ENCODE data around the gene GPATCH11. TPM values are rescaled to one million over a fixed set of nuclear protein-coding genes. Genes with fewer than 3 reads are reported as not detected.

GPATCH11 gene
- polyA plus RNA-seq, 1 donor (not counting 4 experiments of a cell fraction or from before 2014, with no cell fraction given): 4.9 TPM

- Histone ChIP-seq H3K4me3 (ENCODE audit: control insufficient read depth in 2 of 3, extremely low read depth in 1 of 3, insufficient read depth in 2 of 3, low read depth in 1 of 3, low read length in 3 of 3) (no peak overlapping the region), H3K9ac (ENCODE audit: control insufficient read depth, extremely low read depth, insufficient read depth, low read length) (no peak overlapping the region), H3K4me2 (ENCODE audit: control insufficient read depth, extremely low read depth, insufficient read depth, low read depth, low read length) (no peak overlapping the region), H3K27ac (ENCODE audit: control insufficient read depth, insufficient read depth, low read length) (no peak overlapping the region), H4K20me1 (ENCODE audit: control insufficient read depth, extremely low read depth, insufficient read depth, low read length) (no peaks in the 10 kb centered on the region), H3K9me1 (ENCODE audit: control insufficient read depth, extremely low read depth, insufficient read depth, low read length) (no peaks in the 10 kb centered on the region), H3K9me3 (ENCODE audit: control insufficient read depth, low read depth, low read length) (no peaks in the 10 kb centered on the region), H3K79me2 (ENCODE audit: control insufficient read depth, insufficient read depth, low read length) (no peaks in the 10 kb centered on the region), H3K27me3 (ENCODE audit: control insufficient read depth, extremely low read depth, insufficient read depth, low read length) (no peaks in the 10 kb centered on the region), H2AFZ (ENCODE audit: control insufficient read depth, low read length) (no peak overlapping the region), H3K4me1 (ENCODE audit: control insufficient read depth, extremely low read depth, insufficient read depth, low read length) (peaks cover 3% of the 10 kb centered on the region), H3K36me3 (ENCODE audit: control insufficient read depth in 2 of 2, extremely low read depth in 1 of 2, insufficient read depth in 2 of 2, low read length in 2 of 2) (peaks cover 16 to 23% of the 10 kb centered on the region in 2 experiments)
- no peak for TF ChIP-seq EZH2 (IDR thresholded peaks at IDR 0.05; ENCODE audit: low read length)
- no peak for TF ChIP-seq CTCF (optimal IDR thresholded peaks at IDR 0.05 in 1 of 3, IDR thresholded peaks at IDR 0.05 in 1 of 3, conservative IDR thresholded peaks at IDR 0.05 in 1 of 3; ENCODE audit: extremely low read depth in 1 of 3, insufficient read depth in 2 of 3, low read length in 3 of 3)
- dilution Hi-C loops (cut with MboI; ENCODE audit: extremely low pct_ligation_motif_present, low sequenced_read_pairs): no loop called here
- FAIRE-seq (no peak), DNase-seq (ENCODE audit: low read depth, low spot score) (no peak)
Measured at GRCh38 chr2:37104178-37104577, 19.9 kb downstream of the GPATCH11 start.

DNA sequence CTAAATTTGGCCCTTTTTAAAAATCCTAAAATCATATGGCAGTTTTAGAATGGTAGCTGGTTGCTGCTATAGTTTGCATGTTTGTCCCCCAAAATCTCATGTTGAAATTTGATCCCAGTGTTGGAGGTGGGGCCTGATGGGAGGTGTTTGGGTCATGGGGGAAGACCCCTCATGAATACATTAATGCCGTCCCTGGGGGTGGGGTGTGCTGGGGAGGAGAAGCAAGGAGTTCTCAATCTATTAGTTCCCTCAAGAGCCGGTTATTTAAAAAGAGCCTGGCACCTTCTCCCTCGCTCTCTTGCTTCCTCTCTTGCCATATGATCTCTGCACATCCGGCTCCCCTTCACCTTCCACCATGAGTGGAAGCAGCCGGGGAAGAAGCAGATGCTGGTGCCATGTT, 20.8 kb downstream of the GPATCH11 start:
- no peak overlapping the region for H3K9ac ChIP-seq (ENCODE audit: control insufficient read depth, extremely low read depth, insufficient read depth, low read length)
- DNase-seq (ENCODE audit: low read depth, low spot score) (no peak), FAIRE-seq (no peak)
- no peaks in the 10 kb centered on the region for H4K20me1 ChIP-seq (ENCODE audit: control insufficient read depth, extremely low read depth, insufficient read depth, low read length)
- no peak for TF ChIP-seq CTCF (optimal IDR thresholded peaks at IDR 0.05 in 1 of 3, IDR thresholded peaks at IDR 0.05 in 1 of 3, conservative IDR thresholded peaks at IDR 0.05 in 1 of 3; ENCODE audit: extremely low read depth in 1 of 3, insufficient read depth in 2 of 3, low read length in 3 of 3)
- TF ChIP-seq EZH2 (IDR thresholded peaks at IDR 0.05; ENCODE audit: low read length): no peak
- no peaks in the 10 kb centered on the region for H3K27me3 ChIP-seq (ENCODE audit: control insufficient read depth, extremely low read depth, insufficient read depth, low read length)
- H3K4me2 ChIP-seq (ENCODE audit: control insufficient read depth, extremely low read depth, insufficient read depth, low read depth, low read length): no peak overlapping the region
- no peaks in the 10 kb centered on the region for H3K9me1 ChIP-seq (ENCODE audit: control insufficient read depth, extremely low read depth, insufficient read depth, low read length)
- no peak overlapping the region for H3K4me3 ChIP-seq (ENCODE audit: control insufficient read depth in 2 of 3, extremely low read depth in 1 of 3, insufficient read depth in 2 of 3, low read depth in 1 of 3, low read length in 3 of 3)
- H3K4me1 ChIP-seq (ENCODE audit: control insufficient read depth, extremely low read depth, insufficient read depth, low read length): peaks cover 11% of the 10 kb centered on the region
- no peak overlapping the region for H2AFZ ChIP-seq (ENCODE audit: control insufficient read depth, low read length)
- H3K9me3 ChIP-seq (ENCODE audit: control insufficient read depth, low read depth, low read length): no peaks in the 10 kb centered on the region
- peaks cover 16 to 24% of the 10 kb centered on the region in 2 experiments for H3K36me3 ChIP-seq (ENCODE audit: control insufficient read depth in 2 of 2, extremely low read depth in 1 of 2, insufficient read depth in 2 of 2, low read length in 2 of 2)
- no peak overlapping the region for H3K27ac ChIP-seq (ENCODE audit: control insufficient read depth, insufficient read depth, low read length)
- dilution Hi-C loops (cut with MboI; ENCODE audit: extremely low pct_ligation_motif_present, low sequenced_read_pairs): no loop called here
- H3K79me2 ChIP-seq (ENCODE audit: control insufficient read depth, insufficient read depth, low read length): no peaks in the 10 kb centered on the region
